Right atrium auricular region (tissue), 2 donors: ENCODE data around the gene INO80D. TPM values are rescaled to one million over a fixed set of nuclear protein-coding genes. Genes with fewer than 3 reads are reported as not detected.
"Not testable (repeated sequence)": the region's sequence is repeated elsewhere in the genome, so short reads cannot be mapped to it uniquely, and the experiment has no call there.

Experiments
- DNase-seq: peaks from one replicate; pipeline ENCODE4 v3.0.0-alpha.2; 2019; ENCODE audit warnings: low spot score
- H3K27ac ChIP-seq, 2 donors: fragments of 200-600 bp; sonication (generic); 1 replicate in 1 of 2; 2 replicates in 1 of 2; pipeline ENCODE4 v1.5.1; 2016 to 2019
- H3K27me3 ChIP-seq, 2 donors: fragments of 200-600 bp; sonication (generic); one replicate each; pipeline versions ENCODE4 v1.5.1 to v1.6.0; 2017 to 2019
- H3K36me3 ChIP-seq: fragments of 200-600 bp; sonication (generic); one replicate; pipeline ENCODE4 v1.5.1; 2016
- H3K4me1 ChIP-seq, 2 donors: fragments of 200-600 bp; sonication (generic); one replicate each; pipeline versions ENCODE4 v1.5.1 to v1.6.0; 2017 to 2019
- H3K4me3 ChIP-seq, 2 donors: fragments of 200-600 bp; sonication (generic); 1 replicate in 1 of 2; 2 replicates in 1 of 2; pipeline ENCODE4 v1.5.1; 2017 to 2019; ENCODE audit warnings: mild to moderate bottlenecking in 1 of 2, moderate library complexity in 1 of 2
- H3K9me3 ChIP-seq, 2 donors: fragments of 200-600 bp; sonication (generic); one replicate each; pipeline ENCODE4 v1.5.1; 2019
- CTCF ChIP-seq, 2 donors: fragments of 200-600 bp; sonication (generic); IDR thresholded peaks; one replicate each; pipeline ENCODE4 v1.5.1; 2019; ENCODE audit warnings: antibody characterized with exemption in 2 of 2
- total RNA-seq, 2 donors: library from RNA; depleted of rRNA; stranded (reverse); fragments of >200 nt; gene quantifications; one replicate each; pipeline ENCODE4 v1.1.0, GENCODE V29; 2016

The INO80D gene
- total RNA-seq, 2 donors from 2014 or later = 10.2 to 12.9 TPM

- DNase-seq = no peak
- Histone ChIP-seq H3K27me3 (no peaks in the 10 kb centered on the region), H3K36me3 (peaks cover 13% of the 10 kb centered on the region), H3K4me1 (no peaks in the 10 kb centered on the region), H3K4me3 (no peak overlapping the region), H3K27ac (no peak overlapping the region), H3K9me3 (no peaks in the 10 kb centered on the region)
- TF ChIP-seq CTCF (IDR thresholded peaks at IDR 0.05) = no peak
Observed at GRCh38 chr2:205998583-205998982, 87.4 kb downstream of the INO80D start.

- H3K4me3 ChIP-seq = no peak overlapping the region
- H3K27me3 ChIP-seq = no peaks in the 10 kb centered on the region
- H3K36me3 ChIP-seq = peaks cover 13% of the 10 kb centered on the region
- H3K9me3 ChIP-seq = no peaks in the 10 kb centered on the region
- H3K4me1 ChIP-seq = no peaks in the 10 kb centered on the region
- H3K27ac ChIP-seq = no peak overlapping the region
- DNase-seq = no peak
- no peak for TF ChIP-seq CTCF (IDR thresholded peaks at IDR 0.05)
Observed at GRCh38 chr2:205996161-205996560, 89.8 kb downstream of the INO80D start.

- H3K27ac ChIP-seq = no peak overlapping the region
- TF ChIP-seq CTCF (IDR thresholded peaks at IDR 0.05) = no peak
- DNase-seq = no peak
- peaks cover 11% of the 10 kb centered on the region for H3K36me3 ChIP-seq
- H3K4me1 ChIP-seq = no peaks in the 10 kb centered on the region
- no peak overlapping the region for H3K4me3 ChIP-seq
- H3K9me3 ChIP-seq = no peaks in the 10 kb centered on the region
- no peaks in the 10 kb centered on the region for H3K27me3 ChIP-seq
Observed at GRCh38 chr2:205995260-205995659, 90.7 kb downstream of the INO80D start.

GRCh38 chr2:205994344-205994743 lies 91.6 kb downstream of the INO80D start:
- H3K27ac ChIP-seq = no peak overlapping the region
- no peak overlapping the region for H3K4me3 ChIP-seq
- no peaks in the 10 kb centered on the region for H3K4me1 ChIP-seq
- peaks cover 8% of the 10 kb centered on the region for H3K36me3 ChIP-seq
- DNase-seq = no peak
- no peaks in the 10 kb centered on the region for H3K9me3 ChIP-seq
- TF ChIP-seq CTCF (IDR thresholded peaks at IDR 0.05) = no peak
- no peaks in the 10 kb centered on the region for H3K27me3 ChIP-seq

- H3K9me3 ChIP-seq = no peaks in the 10 kb centered on the region
- no peaks in the 10 kb centered on the region for H3K36me3 ChIP-seq
- H3K27me3 ChIP-seq = no peaks in the 10 kb centered on the region
- TF ChIP-seq CTCF (IDR thresholded peaks at IDR 0.05) = no peak
- H3K27ac ChIP-seq = no peak overlapping the region
- DNase-seq = no peak
- no peaks in the 10 kb centered on the region for H3K4me1 ChIP-seq
- H3K4me3 ChIP-seq = no peak overlapping the region
Observed at GRCh38 chr2:205990104-205990503, 95.9 kb downstream of the INO80D start.

GRCh38 chr2:205989271-205990071 lies 96.5 kb downstream of the INO80D start:
- Histone ChIP-seq H3K27me3 (no peaks in the 10 kb centered on the region), H3K4me1 (no peaks in the 10 kb centered on the region), H3K27ac (no peak overlapping the region), H3K36me3 (no peaks in the 10 kb centered on the region), H3K9me3 (no peaks in the 10 kb centered on the region), H3K4me3 (no peak overlapping the region)
- TF ChIP-seq CTCF (IDR thresholded peaks at IDR 0.05) = no peak
- no peak for DNase-seq

- not testable (repeated sequence) for H3K4me1 ChIP-seq, H3K27me3 ChIP-seq, DNase-seq, H3K4me3 ChIP-seq, H3K27ac ChIP-seq, H3K9me3 ChIP-seq, H3K36me3 ChIP-seq
Observed at GRCh38 chr2:205988681-205989080, 97.3 kb downstream of the INO80D start.
